Measurements from ENCODE around the gene UTP4.
A peak's percentile ranks its signal among the peaks of the same experiment; 100 is the strongest.

Gene UTP4

DNA sequence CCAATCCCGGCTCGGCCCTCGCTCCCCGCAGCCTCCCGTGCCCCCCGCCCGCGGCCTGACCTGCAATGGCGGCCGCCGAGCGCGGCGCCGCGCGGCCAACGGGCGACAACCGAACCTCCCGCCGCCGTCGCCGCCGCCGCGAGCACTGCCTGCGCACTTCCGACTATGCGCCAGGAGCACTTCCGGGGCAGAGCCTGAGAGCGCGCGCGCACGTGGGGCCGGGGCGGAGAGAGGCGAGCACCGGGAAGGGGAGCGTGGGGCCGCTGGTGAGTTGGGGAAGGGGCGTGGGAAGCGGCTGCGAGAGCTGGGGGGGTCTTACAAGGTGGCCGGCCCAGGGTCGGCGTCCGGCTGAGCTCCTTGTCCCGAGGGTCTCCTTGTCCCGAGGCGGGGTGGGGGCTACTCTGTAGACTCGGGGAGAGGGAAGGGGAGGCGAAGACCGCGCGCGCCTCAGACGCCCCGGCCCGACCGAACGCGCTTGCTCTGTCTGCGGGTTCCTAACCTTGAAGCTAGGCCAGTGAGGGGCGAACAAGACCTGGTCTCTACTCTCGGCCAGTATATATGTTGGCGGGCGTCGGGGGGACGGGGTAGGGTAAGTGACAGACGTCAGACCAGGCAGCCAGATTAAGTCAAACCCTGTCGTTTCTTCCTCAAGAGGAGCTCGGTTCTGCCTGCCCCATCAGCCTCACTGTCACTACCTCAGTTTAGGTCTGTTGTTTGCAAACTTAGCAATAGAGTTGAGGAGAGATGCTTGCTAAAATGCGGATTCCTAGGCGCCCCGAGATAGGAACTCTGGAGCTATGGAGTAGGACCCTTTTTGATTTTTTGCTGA is at the start of gene UTP4, which contains the start of gene CHTF8:
Gene UTP4 (plus strand): TSS at position 226 of the 829 bp plus-strand sequence. CDS start 811 bp downstream, outside the sequence.
Gene CHTF8 (minus strand): TSS at position 165 of the 829 bp plus-strand sequence. CDS start 11,130 bp downstream, outside the sequence.
- peak; percentile 89 for DNase-seq

DNA sequence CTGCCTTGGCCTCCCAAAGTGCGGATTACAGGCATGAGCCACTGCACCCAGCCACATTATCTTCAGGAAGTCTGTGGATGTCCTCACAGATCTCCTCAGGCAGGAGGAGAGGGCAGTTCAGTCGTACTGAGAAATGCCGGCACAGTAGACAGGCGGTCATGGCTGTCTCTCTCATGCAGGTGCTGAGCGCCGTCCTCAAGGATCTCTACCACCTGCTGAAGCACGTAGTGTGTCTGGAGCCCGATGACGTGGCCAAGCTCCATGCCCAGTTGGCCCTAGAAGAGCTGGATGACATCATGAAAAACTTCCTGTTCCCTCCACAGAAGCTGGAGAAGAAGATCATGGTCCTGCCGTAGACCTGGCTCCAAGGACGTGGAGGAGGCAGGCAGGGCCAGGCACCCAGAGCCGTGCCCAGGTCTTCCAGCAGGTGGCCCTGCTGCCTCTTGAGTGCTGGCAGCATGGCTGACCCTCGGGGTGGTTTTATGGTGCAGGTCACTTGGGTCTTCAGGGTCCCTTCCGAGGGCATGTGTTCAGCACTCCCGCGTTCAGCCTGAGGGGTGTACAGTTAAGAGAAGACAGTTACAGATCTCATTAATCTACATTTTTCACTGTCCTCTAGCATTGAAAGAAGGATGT is 49.0 kb upstream of the UTP4 start:
- no peak for DNase-seq

DNA sequence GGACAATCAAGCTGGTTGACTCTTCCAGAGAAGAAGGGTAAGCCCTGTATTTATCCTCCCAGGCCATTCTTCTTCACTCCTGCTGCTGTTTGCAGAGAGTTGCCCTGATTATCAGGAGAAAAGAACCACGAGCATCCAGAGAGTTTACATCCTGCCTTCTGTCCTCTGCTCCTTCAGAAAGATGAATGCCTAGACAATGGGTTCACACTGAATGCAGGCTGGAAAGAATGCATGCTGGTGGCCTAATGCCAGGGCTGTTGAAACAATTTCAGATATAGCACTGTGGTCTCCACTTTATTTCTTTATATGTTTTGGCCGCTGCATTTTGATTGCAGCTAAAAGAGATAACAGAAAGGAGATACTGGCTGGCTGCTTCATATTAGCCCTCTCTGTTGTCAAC is 48.2 kb upstream of the UTP4 start:
- DNase-seq = no peak

DNA sequence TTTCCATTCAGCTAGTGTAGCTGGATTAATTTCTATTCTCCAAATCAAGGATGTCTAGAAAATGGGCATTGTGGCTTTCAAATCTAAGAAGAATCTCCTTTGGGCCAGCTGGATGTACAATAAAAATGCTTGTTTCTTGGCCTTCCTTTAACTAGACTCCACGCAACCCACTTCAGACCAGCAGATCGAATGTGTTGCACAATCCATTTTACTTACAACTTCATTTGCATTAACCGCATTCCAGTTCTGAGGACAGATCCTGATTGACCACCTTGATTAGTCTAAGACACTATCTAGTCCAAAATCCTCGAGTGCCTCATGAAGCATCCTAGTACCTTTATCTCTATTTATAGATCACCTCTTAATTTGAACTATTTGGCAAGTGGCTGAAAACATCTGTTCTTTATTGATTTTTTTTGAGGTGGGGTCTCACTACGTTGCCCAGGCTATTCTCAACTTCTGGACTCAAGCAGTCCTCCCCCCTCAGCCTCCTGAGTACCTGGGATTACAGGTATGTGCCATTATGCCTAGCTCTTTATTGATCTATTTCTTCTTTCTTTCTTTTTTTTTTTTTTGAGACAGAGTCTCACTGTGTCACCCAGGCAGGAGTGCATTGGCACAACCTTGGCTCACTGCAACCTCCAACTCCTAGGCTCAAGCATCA is 47.3 kb upstream of the UTP4 start:
- DNase-seq = no peak

DNA sequence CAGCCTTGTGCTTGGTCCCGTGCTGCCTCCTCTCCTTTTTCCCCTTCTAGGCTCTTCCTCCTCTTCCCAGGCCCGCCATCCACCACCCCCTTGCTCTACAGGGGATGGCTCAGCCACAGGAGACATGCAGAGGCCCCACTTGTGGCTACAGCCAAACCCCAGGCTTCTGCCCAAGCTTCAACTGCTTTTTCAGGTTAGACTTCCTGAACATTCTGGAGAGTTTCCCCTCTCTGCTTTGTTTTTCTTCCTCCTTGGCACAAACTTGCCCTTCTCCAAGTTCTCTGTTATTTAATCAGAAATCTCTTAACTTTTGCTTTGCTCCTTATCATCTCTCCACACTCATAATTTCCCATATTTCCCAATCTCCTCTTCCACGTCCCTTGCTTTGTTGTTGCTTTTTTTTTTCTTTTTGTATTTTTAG is 45.3 kb upstream of the UTP4 start:
- DNase-seq = no peak

DNA sequence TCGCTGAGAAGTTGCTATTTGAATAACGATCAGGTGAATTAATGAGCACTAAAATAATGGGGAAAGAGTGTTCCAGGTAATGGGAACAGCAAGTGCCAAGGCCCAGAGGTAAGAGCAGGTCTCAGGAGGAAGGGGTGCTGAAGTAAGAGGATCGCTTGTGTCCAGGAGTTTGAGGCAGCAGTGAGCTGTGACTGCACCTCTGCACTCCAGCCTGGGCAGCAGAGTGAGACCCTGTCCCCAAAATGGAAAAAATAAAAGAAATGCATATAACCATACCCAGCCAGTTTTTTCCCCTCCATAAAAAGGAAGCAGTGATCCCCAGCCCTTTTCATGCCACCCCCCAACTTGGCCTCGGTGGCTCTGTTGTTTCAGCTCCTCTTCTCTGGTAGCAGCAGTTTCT is 43.8 kb upstream of the UTP4 start:
- no peak for DNase-seq

DNA sequence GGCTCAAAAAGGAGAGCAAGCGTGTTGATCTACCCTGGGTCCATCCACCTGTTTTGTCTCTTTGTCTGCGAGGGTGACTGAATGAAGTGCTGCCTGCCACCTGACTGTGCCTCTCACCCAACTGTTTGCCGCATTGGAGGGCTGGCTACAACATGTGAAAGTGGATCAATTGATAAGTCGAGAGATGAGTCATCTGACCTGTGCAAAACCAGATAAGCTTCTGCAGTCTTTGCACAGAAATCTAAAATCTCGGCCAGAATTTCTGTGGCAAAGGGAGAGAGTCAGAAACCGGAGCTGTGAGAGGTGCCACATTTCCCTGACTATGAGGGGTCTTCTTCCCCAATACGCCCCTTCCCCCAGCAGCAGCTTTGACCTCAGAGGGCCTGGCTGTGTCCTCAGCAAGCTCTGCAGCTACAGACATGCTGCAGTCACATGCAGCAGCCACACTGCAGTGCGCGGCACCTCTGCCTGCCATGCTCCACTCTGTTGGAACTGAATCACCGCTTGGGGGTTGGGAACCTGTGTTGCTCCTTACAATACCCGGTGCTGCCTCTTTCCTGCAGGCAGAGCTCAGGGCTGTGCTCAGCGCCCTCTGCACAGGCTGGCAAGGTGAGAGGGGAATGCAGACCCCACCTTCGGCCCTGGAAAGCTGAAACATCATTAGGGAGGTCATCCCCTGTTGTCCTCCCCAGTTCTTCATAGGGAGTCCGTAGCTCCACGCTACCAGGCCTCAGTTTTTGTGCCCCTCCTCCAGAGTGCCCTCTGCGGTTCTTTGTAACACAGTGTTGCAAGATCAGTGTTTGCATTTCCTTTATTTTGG is 43.1 kb upstream of the UTP4 start:
- peak; percentile 9 for DNase-seq

DNA sequence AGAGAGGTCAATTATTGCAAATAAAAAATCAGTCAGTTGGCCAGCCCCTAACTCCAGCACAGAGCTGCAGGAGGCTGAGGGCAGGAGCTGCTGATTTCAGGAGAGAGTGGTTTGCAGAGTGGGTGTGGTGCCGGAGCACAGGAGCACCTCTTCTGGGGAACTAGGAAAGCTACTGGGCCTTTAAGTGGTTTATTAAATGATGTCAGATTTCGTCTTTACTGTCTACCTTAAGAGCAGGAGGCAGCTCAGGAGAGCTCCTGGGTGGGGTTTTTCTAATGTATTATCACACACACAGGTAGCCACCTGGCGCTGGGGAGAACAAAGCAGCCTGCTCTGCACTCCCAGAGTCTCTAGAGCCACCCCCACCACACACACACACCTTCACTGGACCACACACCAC is 38.5 kb upstream of the UTP4 start:
- DNase-seq = no peak

DNA sequence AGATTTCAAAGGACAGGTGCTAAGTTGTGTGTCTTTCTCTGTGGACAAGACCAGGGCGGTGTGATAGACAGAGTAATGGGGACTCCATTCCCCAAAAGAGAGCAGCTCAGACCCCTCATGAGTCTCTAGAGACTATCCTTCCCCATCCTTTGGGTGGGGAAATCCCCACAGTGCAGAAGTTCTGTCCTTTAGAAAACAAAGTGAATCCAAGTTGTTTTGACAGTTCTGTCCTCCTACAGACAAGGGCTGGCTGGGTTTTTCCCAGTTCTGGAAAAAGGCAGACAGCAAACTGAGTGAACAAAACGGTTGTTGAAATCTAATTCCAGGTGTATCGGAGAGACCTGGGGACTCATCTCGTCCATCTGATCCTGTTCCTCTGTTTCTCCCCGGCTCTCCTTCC is 37.9 kb upstream of the UTP4 start:
- DNase-seq = no peak

DNA sequence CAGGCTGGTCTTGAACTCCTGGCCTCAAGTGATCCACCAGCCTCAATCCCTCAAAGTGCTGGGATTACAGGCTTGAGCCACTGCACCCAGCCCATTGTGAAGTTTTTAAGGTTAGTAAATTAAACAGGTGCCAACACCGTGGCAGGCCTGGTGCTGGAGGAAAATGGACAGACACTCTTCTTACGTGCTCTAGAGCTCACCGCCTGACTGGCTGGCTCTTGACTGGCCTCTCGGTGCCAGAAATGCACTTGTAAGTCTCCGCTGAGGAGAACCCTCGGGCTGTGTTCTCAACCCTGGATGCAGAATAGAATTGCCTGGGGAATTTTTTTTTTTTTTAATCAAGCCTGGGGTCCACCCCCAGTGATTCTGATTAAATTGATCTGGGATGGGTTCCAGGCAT is 37.3 kb upstream of the UTP4 start:
- no peak for DNase-seq

DNA sequence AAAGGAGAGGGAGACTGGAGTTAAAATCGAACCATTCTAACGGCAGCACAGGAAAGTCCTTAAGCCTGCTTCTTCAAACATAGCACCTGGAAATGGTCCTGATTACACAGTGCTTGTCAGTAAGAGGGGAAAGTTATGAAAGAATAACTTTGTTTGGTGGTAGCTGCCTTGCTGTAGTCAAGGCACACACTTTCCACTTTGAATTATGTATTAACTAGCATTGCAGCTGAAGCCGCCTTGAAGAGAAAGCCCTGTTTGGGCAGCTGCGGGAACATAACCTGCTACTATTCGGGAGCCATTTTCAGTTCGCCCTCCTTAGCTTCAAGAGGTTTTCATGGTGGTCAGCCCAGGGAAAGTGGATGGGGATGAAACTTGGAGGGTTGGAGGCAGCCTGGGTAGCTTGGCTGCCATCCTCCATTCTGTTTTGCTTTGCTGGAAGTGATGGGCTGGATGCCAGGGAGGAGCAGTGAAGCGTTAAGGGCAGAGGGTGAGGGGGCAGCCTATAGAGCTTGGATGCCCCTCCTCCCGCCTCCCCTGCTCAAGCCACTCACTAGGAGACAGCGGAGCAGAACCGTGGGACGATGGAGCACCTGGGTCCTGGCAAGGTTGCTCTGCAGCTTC is 32.3 kb upstream of the UTP4 start:
- DNase-seq = no peak

DNA sequence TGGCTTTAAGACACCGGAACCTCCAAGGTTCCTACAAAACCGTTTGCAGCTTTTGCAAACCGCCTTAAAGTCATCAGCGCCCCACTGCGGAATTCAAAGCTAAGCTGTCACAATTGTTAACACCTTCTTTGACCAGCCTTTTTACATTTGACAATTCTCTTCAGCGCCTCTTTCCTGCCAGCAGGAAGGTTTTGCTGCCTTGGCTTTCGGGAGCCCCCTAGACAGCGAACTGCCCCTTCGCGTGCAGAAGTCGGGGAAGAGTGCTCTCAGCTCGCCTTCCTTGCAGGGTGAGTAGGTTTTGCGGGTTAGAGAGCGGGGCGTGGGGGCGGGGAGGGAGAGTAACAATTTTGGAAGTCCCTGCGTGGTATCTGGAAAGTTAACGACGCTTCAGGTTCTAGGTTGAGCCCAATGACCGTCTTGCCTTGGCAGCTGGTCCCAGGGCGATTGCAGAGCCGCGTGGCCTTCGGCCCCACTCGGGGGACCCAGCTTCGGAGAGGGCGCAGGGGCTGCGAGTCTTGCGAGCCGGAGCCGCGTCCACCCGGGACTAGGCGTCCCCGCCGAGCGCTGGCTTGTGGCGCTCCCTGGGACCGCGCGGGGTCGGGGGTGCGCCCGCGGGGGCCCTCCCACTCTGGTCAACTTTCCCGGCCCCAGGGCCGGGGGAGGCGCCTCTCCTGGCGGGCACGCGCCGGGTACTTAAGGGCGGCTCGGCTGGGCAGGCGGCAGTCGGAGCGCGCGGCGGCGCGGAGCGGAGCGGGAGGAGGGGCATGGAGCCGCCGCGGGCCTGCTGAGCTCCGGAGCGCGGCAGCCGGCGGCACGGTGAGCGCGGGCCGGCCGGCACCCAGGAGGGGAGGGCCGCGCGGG is 26.7 kb upstream of the UTP4 start, which contains the start of gene HAS3:
Gene HAS3 (plus strand): TSS at position 153 of the 861 bp plus-strand sequence. CDS start 3,743 bp downstream, outside the sequence.
- DNase-seq = peak; percentile 29

DNA sequence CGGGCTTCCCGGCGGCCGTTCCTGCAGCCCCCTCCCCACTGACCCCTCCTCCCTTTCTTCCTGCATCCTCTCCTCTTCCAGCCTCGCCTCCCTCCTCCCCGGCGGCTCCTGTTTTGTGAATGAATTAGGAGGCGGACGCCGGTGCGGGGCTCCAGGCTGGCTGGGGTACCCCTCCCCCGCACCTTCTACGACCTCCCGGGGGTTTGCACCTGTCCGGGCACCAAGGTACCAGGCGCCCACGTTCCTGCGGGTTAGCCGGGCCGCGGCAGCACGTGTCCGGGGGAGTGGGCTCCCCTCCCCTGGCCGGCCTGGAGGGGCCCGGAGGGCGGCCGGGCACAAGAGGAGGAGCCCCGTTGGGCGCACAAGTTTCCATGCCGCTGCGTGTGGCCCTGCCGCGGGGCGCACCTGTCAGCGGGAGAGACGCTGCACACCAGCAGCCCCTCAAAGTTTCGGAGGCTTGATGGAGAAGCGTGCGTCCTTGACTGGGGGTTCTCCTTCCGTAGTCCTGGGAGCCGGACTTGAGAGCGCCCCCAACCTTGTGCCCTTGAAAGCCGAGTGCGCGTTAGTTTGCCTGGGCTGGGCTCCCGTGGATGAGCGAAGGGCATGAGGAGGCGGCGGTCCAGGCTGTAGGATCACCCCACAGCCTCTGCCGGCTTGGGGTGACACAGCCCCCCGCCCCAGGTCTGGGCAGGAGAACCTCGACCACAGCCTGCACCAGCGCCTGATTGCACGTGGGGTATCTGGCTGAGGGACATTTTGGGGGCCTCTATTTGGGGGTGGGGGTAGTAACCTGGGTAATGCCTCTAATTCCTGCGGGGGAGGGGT is 25.7 kb upstream of the UTP4 start:
- no peak for DNase-seq

DNA sequence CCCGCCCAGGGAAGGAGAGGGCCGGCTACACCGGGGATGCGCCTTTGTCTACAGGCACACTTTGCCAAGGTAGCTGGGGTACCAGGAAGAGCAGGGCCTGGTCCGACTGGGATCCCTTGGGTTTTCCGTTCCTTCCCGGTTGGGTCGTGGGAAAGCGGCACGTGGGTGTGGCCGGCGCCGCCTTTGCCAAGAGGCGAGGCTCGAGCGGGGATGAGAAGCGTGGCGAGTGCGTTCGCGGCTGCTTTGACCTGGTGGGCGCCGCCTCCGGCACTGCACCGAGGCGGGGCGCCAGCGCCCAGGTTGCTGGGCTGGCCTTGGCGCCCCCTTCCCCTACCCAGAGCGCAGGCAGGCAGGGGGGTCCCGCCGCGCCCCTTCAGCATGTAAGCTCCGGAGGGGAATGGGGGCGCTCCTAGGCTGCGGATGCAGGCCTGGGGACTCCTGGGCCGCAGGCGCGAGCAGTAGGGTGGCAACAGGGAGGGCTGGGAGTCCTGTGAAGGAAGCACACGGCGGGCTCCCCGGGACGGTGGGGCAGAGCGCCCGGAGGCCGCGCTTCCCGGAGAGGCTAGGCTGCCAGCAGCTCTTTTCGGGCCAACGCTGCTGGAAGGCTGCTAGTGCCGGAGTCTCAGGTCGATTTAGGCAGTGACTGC is 25.0 kb upstream of the UTP4 start:
- DNase-seq = no peak

DNA sequence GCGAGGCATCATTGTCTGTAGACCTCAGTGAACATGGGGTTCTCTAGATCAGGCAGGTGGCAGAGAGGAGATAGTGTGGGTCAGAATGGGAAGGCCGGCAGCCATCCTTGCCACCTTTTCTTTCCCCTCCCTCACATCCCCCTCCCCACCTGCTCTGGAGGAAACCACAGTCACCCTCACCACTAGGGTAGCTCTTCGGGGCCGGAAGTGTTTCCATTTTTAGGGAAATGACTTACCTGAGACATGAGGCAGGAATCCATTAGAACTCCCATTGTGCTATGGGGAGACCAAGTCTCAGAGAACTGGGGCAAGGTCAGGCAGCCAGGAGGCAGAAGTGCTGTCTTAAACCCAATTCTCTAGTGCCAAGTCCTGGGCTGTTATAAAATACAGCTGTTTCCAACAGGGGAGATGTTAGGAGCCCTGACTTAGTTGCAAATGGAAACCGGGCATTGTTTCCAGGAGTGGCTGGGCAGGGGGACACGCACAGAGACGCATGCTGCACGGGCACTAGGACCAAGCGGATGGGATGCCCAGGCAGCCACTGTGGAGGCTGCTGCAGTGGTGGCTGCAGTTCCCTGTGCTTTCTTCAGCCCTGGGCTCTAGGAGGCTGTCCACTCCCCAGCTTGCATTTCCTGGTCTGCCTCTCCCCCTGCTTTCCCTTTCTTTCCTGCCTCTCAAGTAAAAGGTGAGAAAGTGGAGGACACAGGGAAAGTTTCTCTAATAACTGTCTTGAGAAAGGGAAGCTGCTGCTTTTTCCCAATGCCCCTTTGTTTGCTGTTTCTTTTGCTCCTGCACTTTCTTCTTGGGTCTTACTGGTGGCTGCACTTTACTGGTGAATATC is 24.2 kb upstream of the UTP4 start:
- no peak for DNase-seq

DNA sequence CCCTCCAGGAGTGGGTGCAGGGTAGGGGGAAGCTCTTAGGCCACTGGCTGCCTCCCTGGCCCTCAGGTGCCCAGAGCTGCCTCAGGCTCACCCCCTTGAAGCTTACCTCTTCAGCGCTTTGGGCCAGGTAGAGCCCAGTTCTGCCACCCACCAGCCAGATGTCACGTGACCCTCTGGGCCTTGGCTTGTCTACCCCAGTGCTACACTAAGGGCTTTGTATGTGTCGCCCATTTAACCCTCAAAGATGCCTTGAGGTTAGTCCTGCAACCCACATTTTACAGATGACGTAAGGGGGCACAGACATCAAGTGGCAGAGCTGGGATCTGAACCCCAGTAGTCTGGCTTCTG is 23.6 kb upstream of the UTP4 start:
- no peak for DNase-seq

DNA sequence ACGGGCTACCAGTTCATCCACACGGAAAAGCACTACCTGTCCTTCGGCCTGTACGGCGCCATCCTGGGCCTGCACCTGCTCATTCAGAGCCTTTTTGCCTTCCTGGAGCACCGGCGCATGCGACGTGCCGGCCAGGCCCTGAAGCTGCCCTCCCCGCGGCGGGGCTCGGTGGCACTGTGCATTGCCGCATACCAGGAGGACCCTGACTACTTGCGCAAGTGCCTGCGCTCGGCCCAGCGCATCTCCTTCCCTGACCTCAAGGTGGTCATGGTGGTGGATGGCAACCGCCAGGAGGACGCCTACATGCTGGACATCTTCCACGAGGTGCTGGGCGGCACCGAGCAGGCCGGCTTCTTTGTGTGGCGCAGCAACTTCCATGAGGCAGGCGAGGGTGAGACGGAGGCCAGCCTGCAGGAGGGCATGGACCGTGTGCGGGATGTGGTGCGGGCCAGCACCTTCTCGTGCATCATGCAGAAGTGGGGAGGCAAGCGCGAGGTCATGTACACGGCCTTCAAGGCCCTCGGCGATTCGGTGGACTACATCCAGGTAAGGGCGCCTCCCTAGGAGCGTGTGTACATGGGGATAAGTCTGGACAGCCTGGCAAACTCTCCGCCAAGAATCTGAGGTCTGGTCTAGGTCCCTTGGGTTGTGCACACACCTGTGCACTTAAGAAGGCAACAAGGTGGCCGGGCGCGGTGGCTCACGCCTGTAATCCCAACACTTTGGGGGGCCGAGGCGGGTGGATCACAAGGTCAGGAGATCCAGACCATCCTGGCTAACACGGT is 22.8 kb upstream of the UTP4 start:
- DNase-seq = no peak

DNA sequence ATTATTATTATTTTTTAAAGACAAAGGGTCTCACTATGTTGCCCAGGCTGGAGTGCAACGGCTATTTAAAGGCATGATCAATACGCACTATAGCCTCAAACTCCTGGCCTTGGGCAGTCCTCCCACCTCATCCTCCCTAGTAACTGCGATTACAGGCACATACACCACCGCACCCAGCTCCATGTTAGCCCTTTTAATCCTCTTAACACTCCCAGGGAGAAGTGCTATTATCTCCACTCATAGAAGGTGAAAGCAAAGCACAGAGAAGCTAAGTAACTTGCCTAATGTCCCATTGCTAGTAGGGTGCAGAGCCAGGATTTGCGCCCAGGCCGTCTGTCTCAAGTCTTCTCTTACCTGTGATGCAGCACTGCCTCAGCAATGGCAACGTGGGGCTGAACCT is 22.0 kb upstream of the UTP4 start:
- no peak for DNase-seq

All from CD4-positive, alpha-beta T cell treated with Interleukin-6 for 4 hours (primary cell).